ENCODE results near the gene GAS6. TPM values are rescaled to one million over a fixed set of nuclear protein-coding genes. Genes with fewer than 3 reads are reported as not detected.

The GAS6 gene
- total and polyA plus RNA-seq, 3 donors from 2014 or later, result 193 to 575 (median 416) TPM

DNA sequence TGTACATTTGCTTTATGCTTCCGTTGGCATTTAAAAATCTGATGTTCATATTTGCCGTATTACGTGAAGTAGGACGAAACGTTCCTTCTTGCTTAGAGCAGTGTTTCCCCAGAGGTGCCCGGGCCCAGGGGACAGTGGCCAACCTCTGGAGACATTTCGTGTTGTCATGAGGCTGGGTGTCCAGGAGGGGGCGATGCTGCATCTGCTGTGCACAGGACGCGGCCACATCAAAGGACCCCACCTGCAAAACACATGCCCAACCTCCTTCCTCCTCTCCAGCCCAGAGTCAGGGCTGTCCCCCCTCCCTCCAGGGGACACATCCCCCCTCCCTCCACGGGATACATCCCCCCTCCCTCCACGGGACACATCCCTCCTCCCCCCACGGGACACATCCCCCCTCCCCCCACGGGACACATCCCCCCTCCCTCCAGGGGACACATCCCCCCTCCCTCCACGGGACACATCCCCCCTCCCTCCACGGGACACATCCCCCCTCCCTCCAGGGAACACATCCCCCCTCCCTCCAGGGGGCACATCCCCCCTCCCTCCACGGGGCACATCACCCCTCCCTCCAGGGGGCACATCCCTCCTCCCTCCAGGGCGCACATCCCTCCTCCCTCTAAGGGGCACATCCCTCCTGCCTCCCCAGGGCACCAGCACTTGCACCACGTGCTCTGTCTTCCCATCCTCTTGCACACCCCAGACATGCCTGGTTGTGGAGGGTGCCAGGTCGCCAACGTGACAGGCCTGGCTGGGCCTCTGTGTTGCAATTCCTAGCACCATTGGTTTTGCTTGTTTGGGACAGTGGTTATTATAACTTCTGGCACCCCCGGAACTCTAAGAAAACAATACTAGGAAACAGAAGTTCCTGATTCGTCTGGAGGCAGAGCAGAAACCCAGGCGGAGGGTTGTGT lies 46.7 kb downstream of the GAS6 start:
- TF ChIP-seq POLR2A (IDR thresholded peaks at IDR 0.05), result no peak
- TF ChIP-seq, protein P1, sequence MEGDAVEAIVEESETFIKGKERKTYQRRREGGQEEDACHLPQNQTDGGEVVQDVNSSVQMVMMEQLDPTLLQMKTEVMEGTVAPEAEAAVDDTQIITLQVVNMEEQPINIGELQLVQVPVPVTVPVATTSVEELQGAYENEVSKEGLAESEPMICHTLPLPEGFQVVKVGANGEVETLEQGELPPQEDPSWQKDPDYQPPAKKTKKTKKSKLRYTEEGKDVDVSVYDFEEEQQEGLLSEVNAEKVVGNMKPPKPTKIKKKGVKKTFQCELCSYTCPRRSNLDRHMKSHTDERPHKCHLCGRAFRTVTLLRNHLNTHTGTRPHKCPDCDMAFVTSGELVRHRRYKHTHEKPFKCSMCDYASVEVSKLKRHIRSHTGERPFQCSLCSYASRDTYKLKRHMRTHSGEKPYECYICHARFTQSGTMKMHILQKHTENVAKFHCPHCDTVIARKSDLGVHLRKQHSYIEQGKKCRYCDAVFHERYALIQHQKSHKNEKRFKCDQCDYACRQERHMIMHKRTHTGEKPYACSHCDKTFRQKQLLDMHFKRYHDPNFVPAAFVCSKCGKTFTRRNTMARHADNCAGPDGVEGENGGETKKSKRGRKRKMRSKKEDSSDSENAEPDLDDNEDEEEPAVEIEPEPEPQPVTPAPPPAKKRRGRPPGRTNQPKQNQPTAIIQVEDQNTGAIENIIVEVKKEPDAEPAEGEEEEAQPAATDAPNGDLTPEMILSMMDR (IDR thresholded peaks at IDR 0.05), result peak; percentile 76 to 86 (median 80)
- Histone ChIP-seq H3K4me1 (peaks cover 56% of the 10 kb centered on the region), H3K4me3 (no peak overlapping the region), H3K27me3 (no peaks in the 10 kb centered on the region), H3K36me3 (ENCODE audit: low read depth, missing control alignments) (no peaks in the 10 kb centered on the region), H3K27ac (peak overlapping the region in 1 of 2 donors; percentile 36), H3K9me3 (no peaks in the 10 kb centered on the region)
- WGBS, 2 donors, result 36 to 43% methylated on average over 16 to 24 of the region's 24 CpGs
- peak; percentile 90 for DNase-seq
- intact Hi-C loops (cut with DNase I; ENCODE audit: low total_unique reads), result loop anchor here (5.0 kb wide), 1 partner anchor 120 kb away; no protein-coding TSS in a partner anchor

GRCh38 chr13:113816254-113816929 lies 47.5 kb downstream of the GAS6 start:
- intact Hi-C loops (cut with DNase I; ENCODE audit: low total_unique reads), result loop anchor here (5.0 kb wide), 1 partner anchor 121 kb away; no protein-coding TSS in a partner anchor
- WGBS, 2 donors, result 75 to 80% methylated on average over 22 to 25 of the region's 25 CpGs
- DNase-seq, result no peak
- no peak overlapping the region for H3K4me3 ChIP-seq
- H3K4me1 ChIP-seq, result peaks cover 55% of the 10 kb centered on the region
- H3K27me3 ChIP-seq, result no peaks in the 10 kb centered on the region
- H3K27ac ChIP-seq, result no peak overlapping the region
- TF ChIP-seq, protein P1 (IDR thresholded peaks at IDR 0.05), result no peak
- no peak for TF ChIP-seq POLR2A (IDR thresholded peaks at IDR 0.05)
- no peaks in the 10 kb centered on the region for H3K36me3 ChIP-seq (ENCODE audit: low read depth, missing control alignments)
- H3K9me3 ChIP-seq, result no peaks in the 10 kb centered on the region

GRCh38 chr13:113815151-113816058 lies 48.5 kb downstream of the GAS6 start:
- TF ChIP-seq POLR2A (IDR thresholded peaks at IDR 0.05), result no peak
- TF ChIP-seq, protein P1 (IDR thresholded peaks at IDR 0.05), result no peak
- H3K36me3 ChIP-seq (ENCODE audit: low read depth, missing control alignments), result no peaks in the 10 kb centered on the region
- no peak overlapping the region for H3K4me3 ChIP-seq
- H3K4me1 ChIP-seq, result peaks cover 45% of the 10 kb centered on the region
- no peak for DNase-seq
- no peak overlapping the region for H3K27ac ChIP-seq
- 74 to 80% methylated on average over 42 of the region's 42 CpGs for WGBS, 2 donors
- intact Hi-C loops (cut with DNase I; ENCODE audit: low total_unique reads), result loop anchor here (5.0 kb wide), 1 partner anchor 122 kb away; no protein-coding TSS in a partner anchor
- H3K27me3 ChIP-seq, result no peaks in the 10 kb centered on the region
- no peaks in the 10 kb centered on the region for H3K9me3 ChIP-seq

DNA sequence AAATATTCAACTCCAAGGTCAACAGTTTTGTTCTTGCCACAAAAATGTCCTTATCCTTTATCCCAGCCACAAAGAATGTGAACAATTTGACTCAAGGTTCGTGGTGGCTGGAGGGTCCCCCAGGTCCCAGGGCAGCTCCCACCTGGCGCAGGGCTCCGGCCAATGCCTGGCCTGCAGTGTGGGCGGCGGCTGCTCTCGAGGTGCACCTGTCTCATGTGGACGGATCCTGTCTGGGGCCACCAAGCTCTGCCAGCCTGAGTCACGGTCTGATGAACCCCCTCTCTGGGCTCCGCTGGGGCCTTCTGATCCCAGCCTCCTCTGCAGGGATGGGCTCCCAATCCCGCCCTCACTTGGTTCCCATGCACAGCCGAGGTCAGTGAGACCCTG lies 49.4 kb downstream of the GAS6 start:
- Histone ChIP-seq H3K27me3 (no peaks in the 10 kb centered on the region), H3K4me1 (peaks cover 40% of the 10 kb centered on the region), H3K27ac (peak overlapping the region; percentile 55 to 65), H3K36me3 (ENCODE audit: low read depth, missing control alignments) (no peaks in the 10 kb centered on the region), H3K9me3 (no peaks in the 10 kb centered on the region), H3K4me3 (no peak overlapping the region)
- 37 to 65% methylated on average over 5 to 11 of the region's 11 CpGs for WGBS, 2 donors
- intact Hi-C loops (cut with DNase I; ENCODE audit: low total_unique reads), result no loop called here
- no peak for DNase-seq
- no peak for TF ChIP-seq POLR2A (IDR thresholded peaks at IDR 0.05)
- TF ChIP-seq, protein P1 (IDR thresholded peaks at IDR 0.05), result no peak
